OCI-LY7 (cell line): ENCODE data around the gene MAPRE2.

Experiments used
- CTCF ChIP-seq: fragments of 200-600 bp; sonication (generic); conservative IDR thresholded peaks from 2 replicates; pipeline ENCODE4 v1.5.1; 2014; ENCODE audit warnings: mild to moderate bottlenecking, antibody characterized with exemption, low read length, moderate library complexity, mixed read lengths
- EZH2phosphoT487 ChIP-seq: fragments of 200-600 bp; sonication (generic); IDR thresholded peaks from 2 replicates; pipeline ENCODE4 v1.6.1; 2018; ENCODE audit warnings: low read depth, borderline replicate concordance, mild to moderate bottlenecking, mixed run types, antibody characterized with exemption, low read length, moderate library complexity, mixed read lengths

GRCh38 chr18:35050028-35050546 lies 8.9 kb downstream of the MAPRE2 start:
- no peak for TF ChIP-seq CTCF
- TF ChIP-seq EZH2phosphoT487 = no peak
